HCT116 (cell line): ENCODE results near the gene ACMSD.

Experiments
- EGR1 ChIP-seq: IDR thresholded peaks from 2 replicates; pipeline ENCODE4 v1.6.1; 2012; ENCODE audit warnings: low read depth
- EZH2 ChIP-seq: fragments of 200-600 bp; sonication (generic); IDR thresholded peaks from 2 replicates; pipeline ENCODE4 v1.6.1; 2017; ENCODE audit warnings: antibody characterized with exemption, mixed run types
- EZH2phosphoT487 ChIP-seq: fragments of 200-600 bp; IDR thresholded peaks from 2 replicates; pipeline ENCODE4 v1.6.1; 2018; ENCODE audit warnings: antibody characterized with exemption, borderline replicate concordance
- POLR2A ChIP-seq: IDR thresholded peaks from 2 replicates; pipeline ENCODE4 v1.7.0; 2011; ENCODE audit warnings: borderline replicate concordance; ENCODE audit not compliant: insufficient read depth, insufficient read length; ENCODE audit errors: extremely low read depth
- POLR2AphosphoS5 ChIP-seq: IDR thresholded peaks from 2 replicates; pipeline ENCODE4 v1.6.1; 2011; ENCODE audit warnings: mild to moderate bottlenecking, low read depth, low read length, moderate library complexity
- REST ChIP-seq: IDR thresholded peaks from 2 replicates; pipeline ENCODE4 v1.6.1; 2012; ENCODE audit warnings: low read depth
- SIN3A ChIP-seq: IDR thresholded peaks from 2 replicates; pipeline ENCODE4 v1.6.1; 2012; ENCODE audit warnings: low read depth
- SP1 ChIP-seq: IDR thresholded peaks from 2 replicates; pipeline ENCODE4 v1.6.1; 2012; ENCODE audit warnings: low read depth
- TCF7L2 ChIP-seq: IDR thresholded peaks from 2 replicates; pipeline ENCODE4 v1.7.0; 2011; ENCODE audit warnings: borderline replicate concordance, inconsistent platforms; ENCODE audit not compliant: insufficient read depth, insufficient read length; ENCODE audit errors: extremely low read depth
- YY1 ChIP-seq: IDR thresholded peaks from 2 replicates; pipeline ENCODE4 v1.6.1; 2011; ENCODE audit warnings: low read length, low read depth, moderate library complexity, mild to moderate bottlenecking; ENCODE audit not compliant: insufficient replicate concordance; ENCODE audit errors: extremely low read depth
- ZFX ChIP-seq: fragments of 450-650 bp; IDR thresholded peaks from 2 replicates; pipeline ENCODE4 v1.6.1; 2017
- TF ChIP-seq, protein P1 (sequence below): IDR thresholded peaks from 2 replicates; pipeline ENCODE4 v1.6.1; 2012
- TF ChIP-seq, protein P2 (sequence below), 3 experiments: fragments of 200-600 bp in 1 of 3; sonication (generic) in 1 of 3; IDR thresholded peaks in 2 of 3; conservative IDR thresholded peaks in 1 of 3; 2 replicates each; pipeline ENCODE4 v1.5.1; 2012 to 2017; ENCODE audit warnings: low read depth in 2 of 3, low read length in 2 of 3, antibody characterized with exemption in 1 of 3, borderline replicate concordance in 1 of 3, control low read depth in 1 of 3, mild to moderate bottlenecking in 1 of 3, mixed read lengths in 1 of 3, mixed run types in 1 of 3, moderate library complexity in 1 of 3; ENCODE audit not compliant: insufficient read depth in 1 of 3
- TF ChIP-seq, protein P3 (sequence below): IDR thresholded peaks from 2 replicates; pipeline ENCODE4 v1.6.1; 2012

GRCh38 chr2:134906726-134907125 lies 68.3 kb downstream of the ACMSD start:
- TF ChIP-seq REST (no peak), POLR2AphosphoS5 (no peak), EZH2 (no peak), SP1 (no peak), YY1 (no peak), ZFX (no peak), POLR2A (no peak), EGR1 (no peak), EZH2phosphoT487 (no peak), SIN3A (no peak), TCF7L2 (no peak)
- TF ChIP-seq, protein P1, sequence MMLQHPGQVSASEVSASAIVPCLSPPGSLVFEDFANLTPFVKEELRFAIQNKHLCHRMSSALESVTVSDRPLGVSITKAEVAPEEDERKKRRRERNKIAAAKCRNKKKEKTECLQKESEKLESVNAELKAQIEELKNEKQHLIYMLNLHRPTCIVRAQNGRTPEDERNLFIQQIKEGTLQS = no peak
- TF ChIP-seq, protein P2, sequence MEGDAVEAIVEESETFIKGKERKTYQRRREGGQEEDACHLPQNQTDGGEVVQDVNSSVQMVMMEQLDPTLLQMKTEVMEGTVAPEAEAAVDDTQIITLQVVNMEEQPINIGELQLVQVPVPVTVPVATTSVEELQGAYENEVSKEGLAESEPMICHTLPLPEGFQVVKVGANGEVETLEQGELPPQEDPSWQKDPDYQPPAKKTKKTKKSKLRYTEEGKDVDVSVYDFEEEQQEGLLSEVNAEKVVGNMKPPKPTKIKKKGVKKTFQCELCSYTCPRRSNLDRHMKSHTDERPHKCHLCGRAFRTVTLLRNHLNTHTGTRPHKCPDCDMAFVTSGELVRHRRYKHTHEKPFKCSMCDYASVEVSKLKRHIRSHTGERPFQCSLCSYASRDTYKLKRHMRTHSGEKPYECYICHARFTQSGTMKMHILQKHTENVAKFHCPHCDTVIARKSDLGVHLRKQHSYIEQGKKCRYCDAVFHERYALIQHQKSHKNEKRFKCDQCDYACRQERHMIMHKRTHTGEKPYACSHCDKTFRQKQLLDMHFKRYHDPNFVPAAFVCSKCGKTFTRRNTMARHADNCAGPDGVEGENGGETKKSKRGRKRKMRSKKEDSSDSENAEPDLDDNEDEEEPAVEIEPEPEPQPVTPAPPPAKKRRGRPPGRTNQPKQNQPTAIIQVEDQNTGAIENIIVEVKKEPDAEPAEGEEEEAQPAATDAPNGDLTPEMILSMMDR (IDR thresholded peaks at IDR 0.05 in 2 of 3, conservative IDR thresholded peaks at IDR 0.05 in 1 of 3; ENCODE audit: borderline replicate concordance in 1 of 3, insufficient read depth in 1 of 3, low read depth in 2 of 3, low read length in 2 of 3) = no peak
- TF ChIP-seq, protein P3, sequence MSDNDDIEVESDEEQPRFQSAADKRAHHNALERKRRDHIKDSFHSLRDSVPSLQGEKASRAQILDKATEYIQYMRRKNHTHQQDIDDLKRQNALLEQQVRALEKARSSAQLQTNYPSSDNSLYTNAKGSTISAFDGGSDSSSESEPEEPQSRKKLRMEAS = no peak
